GM12891 (cell line): Measurements from ENCODE around the gene PRKAG1.

Experiments used
- POLR2A ChIP-seq: IDR thresholded peaks from 2 replicates; pipeline ENCODE4 v1.6.1; 2011; ENCODE audit warnings: low read depth, low read length, control low read depth
- POLR2AphosphoS5 ChIP-seq: IDR thresholded peaks from 2 replicates; pipeline ENCODE4 v1.6.1; 2011; ENCODE audit warnings: low read depth, low read length, control low read depth
- POU2F2 ChIP-seq: IDR thresholded peaks from 2 replicates; pipeline ENCODE4 v1.6.1; 2011; ENCODE audit warnings: low read depth, mild to moderate bottlenecking, control low read depth, low read length, moderate library complexity
- SPI1 ChIP-seq: IDR thresholded peaks from 2 replicates; pipeline ENCODE4 v1.6.1; 2011; ENCODE audit warnings: low read depth, low read length, control low read depth
- TAF1 ChIP-seq: IDR thresholded peaks from 2 replicates; pipeline ENCODE4 v1.6.1; 2011; ENCODE audit warnings: low read depth, low read length, control low read depth

GRCh38 chr12:48978291-48978740, 40.3 kb downstream of the PRKAG1 start, which contains the start of gene WNT1:
- no peak for TF ChIP-seq POLR2A
- TF ChIP-seq POLR2AphosphoS5, result no peak
- no peak for TF ChIP-seq TAF1
- TF ChIP-seq SPI1, result no peak
- TF ChIP-seq POU2F2, result no peak
